Body of pancreas (tissue), 4 donors: ENCODE data around the gene F13B.

ENCODE experiments used
- CTCF ChIP-seq, 7 experiments: fragments of 450-650 bp in 4 of 7; fragments of 200-600 bp in 3 of 7; sonication (generic) in 3 of 7; IDR thresholded peaks; one replicate each; pipeline ENCODE4 v1.5.1; 2016 to 2019; ENCODE audit warnings: antibody characterized with exemption in 7 of 7
- POLR2A ChIP-seq, 3 donors: fragments of 450-650 bp; IDR thresholded peaks; one replicate each; pipeline ENCODE4 v1.6.1; 2016; ENCODE audit warnings: antibody characterized with exemption in 3 of 3, mild to moderate bottlenecking in 2 of 3

- TF ChIP-seq POLR2A (IDR thresholded peaks at IDR 0.05) (no peak), CTCF (IDR thresholded peaks at IDR 0.05) (no peak)
Measured at GRCh38 chr1:197083474-197083873, 16.4 kb upstream of the F13B start.
